IMR-90 (cell line): ENCODE data around the gene BAHD1. TPM values are rescaled to one million over a fixed set of nuclear protein-coding genes. Genes with fewer than 3 reads are reported as not detected.

Source experiments
- ATAC-seq: fragments of 200-7000 bp; cut with Tn5 transposase; 2 replicates; pipeline ENCODE4 v1.9.1; 2020; ENCODE audit warnings: low read depth, mild to moderate bottlenecking, moderate library complexity
- BruUV-seq: library from RNA; stranded (reverse); fragments of 400-500 nt; replicated peaks from 2 replicates; lab custom pipeline; 2021; lab: Mats Ljungman, UMichigan
- CTCF ChIA-PET: fragments of 300-600 bp; formaldehyde crosslinking; extraction: SDS; loops from one replicate; lab custom pipeline; 2021; ENCODE audit warnings: antibody characterized with exemption; lab: Yijun Ruan, JAX
- POLR2A ChIA-PET: fragments of 300-600 bp; sonication (Branson Sonifier 250); formaldehyde crosslinking; loops from one replicate; lab custom pipeline; 2022; ENCODE audit warnings: antibody characterized with exemption; ENCODE audit not compliant: unreplicated experiment; lab: Charles Lee
- DNase-seq: peaks from one replicate; pipeline ENCODE4 v3.0.0; 2013
- H2AFZ ChIP-seq: replicated peaks from 2 replicates; pipeline ENCODE3; 2013; ENCODE audit warnings: low read length, mild to moderate bottlenecking; ENCODE audit not compliant: poor library complexity
- H2AK5ac ChIP-seq: 2 replicates; pipeline ENCODE4 v1.6.1; 2013; ENCODE audit warnings: low read depth, low read length, inconsistent platforms
- H2AK9ac ChIP-seq: replicated peaks from 2 replicates; pipeline ENCODE3; 2013; ENCODE audit warnings: mild to moderate bottlenecking, low read depth, low read length, moderate library complexity; ENCODE audit not compliant: poor library complexity
- H2BK120ac ChIP-seq: 2 replicates; pipeline ENCODE4 v1.6.1; 2013; ENCODE audit warnings: low read depth, low read length, inconsistent platforms
- H2BK15ac ChIP-seq: 3 replicates; pipeline ENCODE4 v1.6.1; 2013; ENCODE audit warnings: low read depth, low read length, inconsistent platforms
- H2BK20ac ChIP-seq: 2 replicates; pipeline ENCODE4 v1.6.1; 2013; ENCODE audit warnings: low read depth, mild to moderate bottlenecking, inconsistent platforms, low read length, moderate library complexity
- H2BK5ac ChIP-seq: 2 replicates; pipeline ENCODE4 v1.6.1; 2013; ENCODE audit warnings: mild to moderate bottlenecking, low read depth, low read length, inconsistent platforms; ENCODE audit not compliant: poor library complexity, severe bottlenecking
- H3K14ac ChIP-seq: replicated peaks from 2 replicates; pipeline ENCODE4 v1.6.1; 2013; ENCODE audit warnings: low read depth, low read length, inconsistent platforms
- H3K18ac ChIP-seq: 2 replicates; pipeline ENCODE4 v1.6.1; 2013; ENCODE audit warnings: low read depth, low read length, control low read depth
- H3K23ac ChIP-seq: 2 replicates; pipeline ENCODE4 v1.6.1; 2013; ENCODE audit warnings: low read depth, low read length, inconsistent platforms
- H3K27ac ChIP-seq: 2 replicates; pipeline ENCODE4 v1.5.1; 2013; ENCODE audit warnings: mild to moderate bottlenecking, control low read depth, low read length; ENCODE audit not compliant: insufficient read depth
- H3K27me3 ChIP-seq: 2 replicates; pipeline ENCODE4 v1.6.1; 2013; ENCODE audit warnings: low read length; ENCODE audit not compliant: control insufficient read depth, insufficient read depth
- H3K36me3 ChIP-seq: 2 replicates; pipeline ENCODE4 v1.6.1; 2013; ENCODE audit warnings: low read length, mixed read lengths; ENCODE audit not compliant: control insufficient read depth, insufficient read depth
- H3K4ac ChIP-seq: 2 replicates; pipeline ENCODE4 v1.6.1; 2013; ENCODE audit warnings: low read depth, low read length, inconsistent platforms
- H3K4me1 ChIP-seq: 2 replicates; pipeline ENCODE4 v1.6.1; 2013; ENCODE audit warnings: low read length, mixed read lengths; ENCODE audit not compliant: control insufficient read depth, insufficient read depth
- H3K4me2 ChIP-seq: 2 replicates; pipeline ENCODE4 v1.6.1; 2013; ENCODE audit warnings: low read depth, mild to moderate bottlenecking, control low read depth, low read length, moderate library complexity
- H3K4me3 ChIP-seq: 2 replicates; pipeline ENCODE4 v1.5.1; 2013; ENCODE audit warnings: low read depth, mild to moderate bottlenecking, control low read depth, low read length, moderate library complexity; ENCODE audit not compliant: insufficient read depth
- H3K56ac ChIP-seq: 2 replicates; pipeline ENCODE4 v1.6.1; 2013; ENCODE audit warnings: low read length, inconsistent platforms; ENCODE audit not compliant: insufficient read depth; ENCODE audit errors: extremely low read depth
- H3K79me1 ChIP-seq, 2 experiments: 2 replicates each; pipeline ENCODE4 v1.6.1; 2013; ENCODE audit warnings: low read length in 2 of 2, inconsistent platforms in 1 of 2, low read depth in 1 of 2
- H3K9ac ChIP-seq: 2 replicates; pipeline ENCODE4 v1.6.1; 2013; ENCODE audit warnings: low read depth, low read length, control low read depth
- H3K9me1 ChIP-seq: 2 replicates; pipeline ENCODE4 v1.6.1; 2013; ENCODE audit warnings: low read length, inconsistent platforms; ENCODE audit not compliant: insufficient read depth
- H3K9me3 ChIP-seq: 2 replicates; pipeline ENCODE4 v1.6.1; 2013; ENCODE audit warnings: low read length; ENCODE audit not compliant: control insufficient read depth, insufficient read depth
- H4K20me1 ChIP-seq: 2 replicates; pipeline ENCODE4 v1.6.1; 2013; ENCODE audit warnings: low read length, inconsistent platforms; ENCODE audit not compliant: insufficient read depth
- H4K5ac ChIP-seq: 2 replicates; pipeline ENCODE4 v1.6.1; 2013; ENCODE audit warnings: mild to moderate bottlenecking, low read depth, low read length, control low read depth
- H4K8ac ChIP-seq, 2 experiments: 2 replicates each; pipeline ENCODE4 v1.6.1; 2013; ENCODE audit warnings: low read depth in 2 of 2, low read length in 2 of 2, control low read depth in 1 of 2, inconsistent platforms in 1 of 2
- H4K91ac ChIP-seq: 2 replicates; pipeline ENCODE4 v1.6.1; 2013; ENCODE audit warnings: low read depth, low read length, inconsistent platforms; ENCODE audit not compliant: insufficient read depth
- BHLHE40 ChIP-seq: fragments of 150-350 bp; IDR thresholded peaks from 2 replicates; pipeline ENCODE4 v1.6.1; 2016; ENCODE audit warnings: mild to moderate bottlenecking, low read depth, low read length
- CEBPB ChIP-seq: IDR thresholded peaks from 2 replicates; pipeline ENCODE4 v1.6.1; 2012; ENCODE audit warnings: low read depth, low read length, improper control_type of control experiment
- CHD1 ChIP-seq: IDR thresholded peaks from 2 replicates; pipeline ENCODE4 v1.6.1; 2012; ENCODE audit warnings: low read depth, low read length, improper control_type of control experiment
- FOS ChIP-seq: fragments of 150-350 bp; IDR thresholded peaks from 2 replicates; pipeline ENCODE4 v1.6.1; 2016; ENCODE audit warnings: low read depth, low read length
- MAFK ChIP-seq: IDR thresholded peaks from 2 replicates; pipeline ENCODE4 v1.6.1; 2012; ENCODE audit warnings: low read depth, low read length, improper control_type of control experiment
- MAZ ChIP-seq: IDR thresholded peaks from 2 replicates; pipeline ENCODE4 v1.6.1; 2012; ENCODE audit warnings: low read depth, mild to moderate bottlenecking, low read length, improper control_type of control experiment, moderate library complexity, borderline replicate concordance
- MXI1 ChIP-seq: IDR thresholded peaks from 2 replicates; pipeline ENCODE4 v1.6.1; 2012; ENCODE audit warnings: low read depth, mild to moderate bottlenecking, low read length, moderate library complexity, borderline replicate concordance
- NFE2L2 ChIP-seq: fragments of 150-350 bp; IDR thresholded peaks from 2 replicates; pipeline ENCODE4 v1.6.1; 2016; ENCODE audit warnings: low read depth, mild to moderate bottlenecking, low read length
- POLR2A ChIP-seq: IDR thresholded peaks from 2 replicates; pipeline ENCODE4 v1.6.1; 2012; ENCODE audit warnings: mild to moderate bottlenecking, low read depth, low read length
- RAD21 ChIP-seq: IDR thresholded peaks from 2 replicates; pipeline ENCODE4 v1.6.1; 2012; ENCODE audit warnings: low read length, improper control_type of control experiment
- RCOR1 ChIP-seq: IDR thresholded peaks from 2 replicates; pipeline ENCODE4 v1.6.1; 2012; ENCODE audit warnings: mild to moderate bottlenecking, low read length, improper control_type of control experiment; ENCODE audit not compliant: insufficient replicate concordance
- RFX5 ChIP-seq: IDR thresholded peaks from 2 replicates; pipeline ENCODE4 v1.8.0; 2012; ENCODE audit warnings: low read depth, mild to moderate bottlenecking, low read length, moderate library complexity
- SMC3 ChIP-seq: fragments of 150-350 bp; IDR thresholded peaks from 2 replicates; pipeline ENCODE4 v1.6.1; 2016; ENCODE audit warnings: low read depth, mild to moderate bottlenecking, antibody characterized with exemption, low read length, moderate library complexity
- USF2 ChIP-seq: fragments of 150-350 bp; IDR thresholded peaks from 2 replicates; pipeline ENCODE4 v1.6.1; 2017; ENCODE audit warnings: mild to moderate bottlenecking, antibody characterized with exemption, low read length, low read depth
- WGBS, 2 experiments: methylation state at CpG; one replicate each; pipeline versions ENCODE4 v1.1.5 to v1.1.7; 2013; ENCODE audit warnings: missing lambda C conversion rate in 2 of 2; ENCODE audit not compliant: insufficient read length in 1 of 2; ENCODE audit errors: extremely low coverage in 2 of 2; 5-methylcytosine and 5-hydroxymethylcytosine counted together
- dilution Hi-C: fragments of 300-500 bp; cut with HindIII; formaldehyde crosslinking; loops from one replicate; pipeline ENCODE4 v1.14.3; 2018; ENCODE audit warnings: low sequenced_read_pairs; ENCODE audit not compliant: unreplicated experiment
- in situ Hi-C: fragments of 300-500 bp; cut with MboI; formaldehyde crosslinking; loops from 3 replicates; pipeline ENCODE4 v1.14.3; 2019; ENCODE audit warnings: low sequenced_read_pairs, inconsistent platforms, mixed read lengths
- intact Hi-C: fragments of 100-400 bp; cut with micrococcal nuclease; formaldehyde crosslinking; loops from 2 replicates; pipeline ENCODE4 v1.10.0; 2022
- polyA plus RNA-seq, 3 experiments: library from polyadenylated mRNA; depleted of rRNA; stranded (reverse); fragments of >200 nt; gene quantifications; 2 replicates each; pipeline ENCODE4 v1.2.3, GENCODE V29; 2012; ENCODE audit warnings: low replicate concordance in 1 of 3
- total RNA-seq: library from RNA; depleted of rRNA; stranded (reverse); fragments of >200 nt; gene quantifications from 2 replicates; pipeline ENCODE4 v1.2.3, GENCODE V29; 2012
- TF ChIP-seq, protein P1 (sequence below): fragments of 150-350 bp; IDR thresholded peaks from 2 replicates; pipeline ENCODE4 v1.6.1; 2016; ENCODE audit warnings: low read depth, mild to moderate bottlenecking, low read length, moderate library complexity, borderline replicate concordance
- TF ChIP-seq, protein P2 (sequence below): conservative IDR thresholded peaks from 2 replicates; pipeline ENCODE4 v1.5.1; 2012; ENCODE audit warnings: mild to moderate bottlenecking, low read depth, low read length, improper control_type of control experiment

Gene BAHD1
- total and polyA plus RNA-seq, 2 of the 4 experiments (the other 2 are of a cell fraction): 3.0 to 8.7 TPM

DNA sequence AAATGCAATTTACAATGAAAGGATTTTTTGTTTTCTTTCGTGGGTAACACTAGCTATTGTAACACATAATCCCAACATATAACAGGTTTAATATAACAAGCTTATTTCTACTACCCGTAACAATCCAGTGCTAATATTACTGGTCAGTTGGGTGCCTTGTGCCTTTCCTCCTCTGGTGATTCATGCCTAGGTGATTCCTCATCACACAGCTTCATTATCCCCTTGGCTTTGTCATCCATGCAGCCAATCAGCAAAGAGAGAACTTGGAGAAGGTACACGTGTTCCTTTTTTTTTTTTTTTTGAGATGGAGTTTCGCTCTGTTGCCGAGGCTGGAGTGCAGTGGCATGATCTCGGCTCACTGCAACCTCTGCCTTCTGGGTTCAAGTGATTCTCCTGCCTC, 60.7 kb downstream of the BAHD1 start:
- no peak overlapping the region for H2AK5ac ChIP-seq
- no peaks in the 10 kb centered on the region for H3K9me3 ChIP-seq
- H3K27ac ChIP-seq: no peak overlapping the region
- H3K14ac ChIP-seq: no peak overlapping the region; the same call in 1 of the 2 replicates
- dilution Hi-C loops: no loop called here
- H3K9me1 ChIP-seq: peaks cover 7% of the 10 kb centered on the region
- no peak overlapping the region; the same call in 1 of the 2 replicates for H3K4ac ChIP-seq
- H3K56ac ChIP-seq: no peak overlapping the region
- no peak overlapping the region for H2AFZ ChIP-seq
- no peak overlapping the region for H2AK9ac ChIP-seq
- no peak overlapping the region for H2BK5ac ChIP-seq
- no peak overlapping the region for H2BK120ac ChIP-seq
- H3K4me1 ChIP-seq: no peaks in the 10 kb centered on the region
- CTCF ChIA-PET: no interaction called here
- no peak overlapping the region for H4K5ac ChIP-seq
- POLR2A ChIA-PET: no interaction called here
- no TSS peak for BruUV-seq
- DNase-seq (no peak), ATAC-seq (no peak)
- H3K4me2 ChIP-seq: no peak overlapping the region
- H4K20me1 ChIP-seq: peaks cover 4% of the 10 kb centered on the region; the same call in 1 of the 2 replicates
- H3K27me3 ChIP-seq: peaks cover 17% of the 10 kb centered on the region
- no peak overlapping the region for H3K4me3 ChIP-seq
- no peak overlapping the region for H3K18ac ChIP-seq
- intact Hi-C loops: no loop called here
- H4K8ac ChIP-seq: no peak overlapping the region
- no peak overlapping the region for H2BK20ac ChIP-seq
- H4K91ac ChIP-seq: no peak overlapping the region
- no peaks in the 10 kb centered on the region for H3K36me3 ChIP-seq
- no CpG with 5 or more reads among the region's 6 CpGs for WGBS, 2 experiments
- in situ Hi-C loops: no loop called here
- no peak overlapping the region for H3K23ac ChIP-seq
- no peak overlapping the region for H3K9ac ChIP-seq
- no peaks in the 10 kb centered on the region for H3K79me1 ChIP-seq
- no peak for TF ChIP-seq RFX5
- no peak for TF ChIP-seq CEBPB
- no peak for TF ChIP-seq POLR2A
- no peak for TF ChIP-seq MXI1
- TF ChIP-seq RAD21: no peak
- no peak for TF ChIP-seq FOS
- TF ChIP-seq MAFK: no peak
- TF ChIP-seq SMC3: no peak
- TF ChIP-seq MAZ: no peak
- TF ChIP-seq, protein P1, sequence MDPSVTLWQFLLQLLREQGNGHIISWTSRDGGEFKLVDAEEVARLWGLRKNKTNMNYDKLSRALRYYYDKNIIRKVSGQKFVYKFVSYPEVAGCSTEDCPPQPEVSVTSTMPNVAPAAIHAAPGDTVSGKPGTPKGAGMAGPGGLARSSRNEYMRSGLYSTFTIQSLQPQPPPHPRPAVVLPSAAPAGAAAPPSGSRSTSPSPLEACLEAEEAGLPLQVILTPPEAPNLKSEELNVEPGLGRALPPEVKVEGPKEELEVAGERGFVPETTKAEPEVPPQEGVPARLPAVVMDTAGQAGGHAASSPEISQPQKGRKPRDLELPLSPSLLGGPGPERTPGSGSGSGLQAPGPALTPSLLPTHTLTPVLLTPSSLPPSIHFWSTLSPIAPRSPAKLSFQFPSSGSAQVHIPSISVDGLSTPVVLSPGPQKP: no peak
- no peak for TF ChIP-seq BHLHE40
- TF ChIP-seq, protein P2, sequence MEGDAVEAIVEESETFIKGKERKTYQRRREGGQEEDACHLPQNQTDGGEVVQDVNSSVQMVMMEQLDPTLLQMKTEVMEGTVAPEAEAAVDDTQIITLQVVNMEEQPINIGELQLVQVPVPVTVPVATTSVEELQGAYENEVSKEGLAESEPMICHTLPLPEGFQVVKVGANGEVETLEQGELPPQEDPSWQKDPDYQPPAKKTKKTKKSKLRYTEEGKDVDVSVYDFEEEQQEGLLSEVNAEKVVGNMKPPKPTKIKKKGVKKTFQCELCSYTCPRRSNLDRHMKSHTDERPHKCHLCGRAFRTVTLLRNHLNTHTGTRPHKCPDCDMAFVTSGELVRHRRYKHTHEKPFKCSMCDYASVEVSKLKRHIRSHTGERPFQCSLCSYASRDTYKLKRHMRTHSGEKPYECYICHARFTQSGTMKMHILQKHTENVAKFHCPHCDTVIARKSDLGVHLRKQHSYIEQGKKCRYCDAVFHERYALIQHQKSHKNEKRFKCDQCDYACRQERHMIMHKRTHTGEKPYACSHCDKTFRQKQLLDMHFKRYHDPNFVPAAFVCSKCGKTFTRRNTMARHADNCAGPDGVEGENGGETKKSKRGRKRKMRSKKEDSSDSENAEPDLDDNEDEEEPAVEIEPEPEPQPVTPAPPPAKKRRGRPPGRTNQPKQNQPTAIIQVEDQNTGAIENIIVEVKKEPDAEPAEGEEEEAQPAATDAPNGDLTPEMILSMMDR: no peak
- no peak for TF ChIP-seq USF2
- TF ChIP-seq RCOR1: no peak
- TF ChIP-seq NFE2L2: no peak
- TF ChIP-seq CHD1: no peak
- H2BK15ac ChIP-seq: no peak overlapping the region
